Measurements from ENCODE around the gene NPB.
A peak's percentile ranks its signal among the peaks of the same experiment; 100 is the strongest.

NPB gene

GRCh38 chr17:81930142-81931125 is 28.4 kb downstream of the NPB start (continued):
- TF ChIP-seq ZBTB49 (tag by site-specific recombination; IDR thresholded peaks at IDR 0.05; ENCODE audit: low read depth) (no peak), ZNF280C (tag by site-specific recombination; IDR thresholded peaks at IDR 0.05) (no peak), YY1 (tag by site-specific recombination; IDR thresholded peaks at IDR 0.05) (no peak), ZNF623 (tag by site-specific recombination; IDR thresholded peaks at IDR 0.05) (no peak), ZNF488 (tag by site-specific recombination; IDR thresholded peaks at IDR 0.05) (no peak), ZNF274 (IDR thresholded peaks at IDR 0.05; ENCODE audit: low read length) (no peak), ZNF274 (tag by site-specific recombination; IDR thresholded peaks at IDR 0.05; ENCODE audit: borderline replicate concordance) (no peak), ZNF10 (tag by site-specific recombination; IDR thresholded peaks at IDR 0.05) (no peak), REST (tag by site-specific recombination; IDR thresholded peaks at IDR 0.05) (peak; percentile 98), ZNF645 (tag by site-specific recombination; IDR thresholded peaks at IDR 0.05) (no peak), SCRT2 (tag by site-specific recombination; IDR thresholded peaks at IDR 0.05) (peak; percentile 57), GLI2 (tag by site-specific recombination; IDR thresholded peaks at IDR 0.05; ENCODE audit: borderline replicate concordance, low read depth) (no peak), ZNF639 (tag by site-specific recombination; IDR thresholded peaks at IDR 0.05) (no peak), ZNF501 (tag by site-specific recombination; IDR thresholded peaks at IDR 0.05) (no peak), ZNF548 (tag by site-specific recombination; IDR thresholded peaks at IDR 0.05) (no peak), ZFP3 (tag by site-specific recombination; IDR thresholded peaks at IDR 0.05; ENCODE audit: low read depth) (no peak), ZNF510 (tag by site-specific recombination; IDR thresholded peaks at IDR 0.05; ENCODE audit: insufficient replicate concordance) (no peak)
